Limb (tissue), 2 donors: ENCODE data around the gene SYNPO2.
"Not testable (repeated sequence)": the region's sequence is repeated elsewhere in the genome, so short reads cannot be mapped to it uniquely, and the experiment has no call there.

Experiments used
- DNase-seq, 2 donors: peaks; one replicate each; pipeline ENCODE4 v3.0.0-alpha.2; 2016; ENCODE audit errors: extremely low spot score in 2 of 2

Gene SYNPO2

GRCh38 chr4:118878507-118878906 is 10.1 kb upstream of the SYNPO2 start:
- not testable (repeated sequence) for DNase-seq

GRCh38 chr4:118879409-118879808 is 9.2 kb upstream of the SYNPO2 start:
- DNase-seq = no peak

GRCh38 chr4:118881512-118882146 is 7.0 kb upstream of the SYNPO2 start:
- no peak for DNase-seq

GRCh38 chr4:118883861-118884260 is 4.8 kb upstream of the SYNPO2 start:
- no peak for DNase-seq

- DNase-seq = no peak
Measured at GRCh38 chr4:118884716-118885115, 3.9 kb upstream of the SYNPO2 start.

GRCh38 chr4:118889312-118889691 is 648 bp downstream of the SYNPO2 start:
- no peak for DNase-seq

- no peak for DNase-seq
Measured at GRCh38 chr4:118894034-118894433, 5.4 kb downstream of the SYNPO2 start.

- no peak for DNase-seq
Measured at GRCh38 chr4:118898221-118898620, 9.6 kb downstream of the SYNPO2 start.

- no peak for DNase-seq
Measured at GRCh38 chr4:118898684-118899138, 10.1 kb downstream of the SYNPO2 start.

- DNase-seq = no peak
Measured at GRCh38 chr4:118904418-118904817, 15.8 kb downstream of the SYNPO2 start.

- no peak for DNase-seq
Measured at GRCh38 chr4:118904935-118905334, 16.3 kb downstream of the SYNPO2 start.

- no peak for DNase-seq
Measured at GRCh38 chr4:118905566-118905965, 16.9 kb downstream of the SYNPO2 start.

- DNase-seq = no peak
Measured at GRCh38 chr4:118909173-118909956, 20.7 kb downstream of the SYNPO2 start.

GRCh38 chr4:118910221-118910620 is 21.6 kb downstream of the SYNPO2 start:
- no peak for DNase-seq

- DNase-seq = no peak
Measured at GRCh38 chr4:118911238-118911703, 22.6 kb downstream of the SYNPO2 start.

GRCh38 chr4:118915468-118915867 is 26.8 kb downstream of the SYNPO2 start:
- DNase-seq = no peak

GRCh38 chr4:118916691-118917289 is 28.1 kb downstream of the SYNPO2 start:
- no peak for DNase-seq

GRCh38 chr4:118917582-118917981 is 28.9 kb downstream of the SYNPO2 start:
- DNase-seq = no peak

- peak in 1 of 2 donors; percentile 32 for DNase-seq
Measured at GRCh38 chr4:118918388-118918787, 29.7 kb downstream of the SYNPO2 start.

- peak in 1 of 2 donors; percentile 50 for DNase-seq
Measured at GRCh38 chr4:118920247-118920646, 31.6 kb downstream of the SYNPO2 start.

- DNase-seq = no peak
Measured at GRCh38 chr4:118921786-118922185, 33.1 kb downstream of the SYNPO2 start.

- no peak for DNase-seq
Measured at GRCh38 chr4:118923891-118924290, 35.2 kb downstream of the SYNPO2 start.
